Superior temporal gyrus (tissue), 1 donor: ENCODE measurements around the gene EMILIN2.
"Not testable (repeated sequence)": the region's sequence is repeated elsewhere in the genome, so short reads cannot be mapped to it uniquely, and the experiment has no call there.

Experiments used
- DNase-seq: peaks from one replicate; pipeline ENCODE4 v3.0.0-alpha.2; 2016; ENCODE audit errors: extremely low spot score

Gene EMILIN2

GRCh38 chr18:2915486-2915885 is 68.7 kb downstream of the EMILIN2 start:
- DNase-seq = not testable (repeated sequence)

GRCh38 chr18:2916184-2916583 is 69.4 kb downstream of the EMILIN2 start:
- no peak for DNase-seq

GRCh38 chr18:2917259-2918047 is 70.6 kb downstream of the EMILIN2 start:
- no peak for DNase-seq

GRCh38 chr18:2918761-2919550 is 72.2 kb downstream of the EMILIN2 start:
- no peak for DNase-seq

GRCh38 chr18:2919600-2919999 is 72.8 kb downstream of the EMILIN2 start:
- DNase-seq = no peak

GRCh38 chr18:2920027-2920426 is 73.2 kb downstream of the EMILIN2 start:
- no peak for DNase-seq

- DNase-seq = peak; percentile 42
Observed at GRCh38 chr18:2920546-2921343, 73.9 kb downstream of the EMILIN2 start.

- DNase-seq = no peak
Observed at GRCh38 chr18:2921778-2922177, 75.0 kb downstream of the EMILIN2 start.

- DNase-seq = no peak
Observed at GRCh38 chr18:2923464-2923863, 76.7 kb downstream of the EMILIN2 start.

- DNase-seq = no peak
Observed at GRCh38 chr18:2924920-2925319, 78.1 kb downstream of the EMILIN2 start.

- no peak for DNase-seq
Observed at GRCh38 chr18:2926528-2926927, 79.7 kb downstream of the EMILIN2 start.

- no peak for DNase-seq
Observed at GRCh38 chr18:2927745-2928144, 80.9 kb downstream of the EMILIN2 start.

- DNase-seq = peak; percentile 94
Observed at GRCh38 chr18:2932247-2933181, 85.7 kb downstream of the EMILIN2 start.

GRCh38 chr18:2933995-2934394 is 87.2 kb downstream of the EMILIN2 start:
- DNase-seq = no peak

- no peak for DNase-seq
Observed at GRCh38 chr18:2935438-2936192, 88.8 kb downstream of the EMILIN2 start.

- no peak for DNase-seq
Observed at GRCh38 chr18:2939317-2939716, 92.5 kb downstream of the EMILIN2 start.

- no peak for DNase-seq
Observed at GRCh38 chr18:2948038-2948437, 101.2 kb downstream of the EMILIN2 start.

- no peak for DNase-seq
Observed at GRCh38 chr18:2952605-2953004, 105.8 kb downstream of the EMILIN2 start.

- no peak for DNase-seq
Observed at GRCh38 chr18:2953935-2954653, 107.3 kb downstream of the EMILIN2 start.
